Glomerular visceral epithelial cell (primary cell): ENCODE results near the gene GPR157.
"Not testable (repeated sequence)": the region's sequence is repeated elsewhere in the genome, so short reads cannot be mapped to it uniquely, and the experiment has no call there.

ENCODE experiments used
- DNase-seq: peaks from one replicate; pipeline ENCODE4 v3.0.0-alpha.2; 2016; ENCODE audit errors: extremely low spot score

Gene GPR157

DNA sequence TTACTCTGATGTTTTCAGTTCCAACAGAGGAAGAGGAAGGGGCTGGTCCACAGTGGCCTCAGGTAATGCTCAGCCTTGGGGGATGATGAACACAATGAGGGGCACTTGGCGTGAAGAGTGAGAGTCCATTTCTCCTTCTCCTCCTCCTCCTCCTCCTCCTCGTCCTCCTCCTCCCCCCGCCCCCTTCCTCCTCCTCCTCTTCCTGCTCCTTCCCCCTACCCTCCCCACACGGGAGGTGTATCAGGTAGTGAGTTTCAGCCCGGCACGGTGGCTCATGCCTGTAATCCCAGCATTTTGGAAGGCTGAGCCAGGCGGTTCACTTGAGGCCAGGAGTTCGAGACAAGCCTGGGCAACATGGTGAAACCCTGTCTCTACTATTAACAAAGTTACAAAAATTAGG lies 17.3 kb upstream of the GPR157 start:
- DNase-seq: no peak

DNA sequence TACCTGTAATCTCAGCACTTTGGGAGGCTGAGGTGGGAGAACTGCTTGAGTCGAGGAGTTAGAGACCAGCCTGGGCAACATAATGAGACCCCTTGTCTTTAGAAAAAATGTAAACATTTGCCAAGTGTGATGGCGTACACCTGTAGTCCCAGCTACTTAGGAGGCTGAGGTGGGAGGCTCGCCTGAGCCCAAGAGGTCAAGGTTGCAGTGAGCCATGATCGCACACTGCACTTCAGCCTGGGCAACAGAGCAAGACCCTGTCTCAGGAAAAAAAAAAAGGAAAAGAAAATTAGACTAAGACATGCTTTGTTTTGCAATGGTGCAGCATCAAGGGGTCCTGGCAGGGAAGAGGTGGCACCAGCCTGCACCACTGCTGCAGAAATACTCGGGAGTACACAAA lies 16.8 kb upstream of the GPR157 start:
- no peak for DNase-seq

DNA sequence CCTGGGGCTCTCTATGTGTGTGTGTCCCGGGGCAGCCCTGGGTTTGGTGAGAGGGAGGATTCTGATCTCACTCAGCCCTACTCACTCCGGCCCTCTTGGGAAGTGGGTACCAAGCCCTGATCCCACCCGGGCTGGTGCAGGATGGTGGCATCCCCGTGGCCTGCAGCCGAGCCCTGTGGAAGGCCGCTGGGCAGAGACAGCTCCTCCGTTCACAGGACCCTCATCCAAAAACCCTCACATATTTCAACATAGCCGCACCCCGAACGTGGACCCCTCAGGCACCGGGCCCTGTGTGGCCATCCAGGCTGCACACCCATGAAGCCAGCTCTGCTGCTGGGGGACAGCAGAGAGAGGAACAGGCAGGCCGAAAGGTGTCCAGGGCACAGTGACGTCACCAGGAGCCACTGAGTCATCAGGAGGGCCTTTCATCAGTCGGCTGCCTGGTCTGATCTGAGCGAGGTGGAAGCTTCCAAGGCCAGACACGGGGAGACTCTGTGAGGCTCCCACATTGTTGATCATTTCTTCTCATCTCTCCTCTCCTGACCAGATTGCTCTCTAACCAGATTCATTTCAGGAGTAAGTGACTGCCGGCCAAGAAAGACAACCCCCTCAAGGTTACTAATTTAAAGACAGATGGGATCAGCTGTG lies 16.2 kb upstream of the GPR157 start:
- peak; percentile 53 for DNase-seq

DNA sequence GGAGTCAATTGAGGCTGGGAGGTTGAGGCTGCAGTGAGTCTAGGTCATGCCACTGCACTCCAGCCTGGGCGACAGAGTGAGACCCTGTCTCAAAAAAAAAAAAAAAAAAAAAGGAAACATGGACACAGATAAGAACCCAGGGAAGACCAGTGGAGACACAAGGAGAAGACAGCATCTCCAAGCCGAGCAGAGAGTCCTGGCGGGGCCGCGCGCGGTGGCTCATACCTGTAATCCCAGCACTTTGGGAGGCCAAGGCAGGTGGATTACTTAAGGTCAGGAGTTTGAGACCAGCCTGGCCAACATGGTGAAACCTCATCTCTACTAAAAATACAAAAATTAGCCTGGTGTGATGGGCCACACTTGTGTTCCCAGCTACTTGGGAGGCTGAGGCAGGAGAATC lies 15.6 kb upstream of the GPR157 start:
- DNase-seq: not testable (repeated sequence)

DNA sequence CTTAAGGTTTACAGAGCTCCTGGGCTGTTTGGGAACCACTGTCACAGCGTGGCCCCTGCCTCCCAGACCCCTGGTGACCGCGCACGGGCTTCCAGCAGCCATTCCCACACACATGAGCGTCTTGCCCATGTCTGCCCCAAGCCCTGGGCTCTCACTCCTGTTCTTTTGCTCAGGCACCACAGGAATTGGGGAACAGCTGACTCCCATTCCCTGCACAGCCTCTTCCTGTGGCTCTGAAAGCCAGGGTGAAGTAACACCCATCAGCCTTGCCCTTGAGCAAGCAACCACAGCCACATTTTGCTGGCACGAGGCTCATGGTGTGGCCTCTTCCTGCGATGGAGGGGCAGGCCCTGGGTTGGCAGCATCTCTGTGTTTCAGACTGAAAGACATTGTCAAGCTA lies 14.3 kb upstream of the GPR157 start:
- DNase-seq: peak; percentile 47

DNA sequence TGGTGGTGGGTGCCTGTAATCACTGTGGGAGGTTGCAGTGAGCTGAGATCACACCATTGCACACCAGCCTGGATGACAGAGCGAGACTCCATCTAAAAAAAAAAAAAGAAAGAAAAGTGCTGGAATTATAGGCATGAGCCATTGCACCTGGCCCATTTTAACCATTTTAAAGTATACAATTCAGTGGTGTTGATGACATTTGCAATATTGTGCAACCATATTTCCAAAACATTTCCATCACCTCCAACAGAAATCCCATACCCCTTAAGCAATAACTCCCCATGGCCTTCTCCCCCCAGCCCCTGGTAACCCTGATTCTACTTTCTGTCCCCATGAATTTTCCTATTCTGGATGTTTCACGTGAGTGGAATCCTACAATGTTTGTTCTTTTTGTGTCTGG lies 11.0 kb upstream of the GPR157 start:
- no peak for DNase-seq

DNA sequence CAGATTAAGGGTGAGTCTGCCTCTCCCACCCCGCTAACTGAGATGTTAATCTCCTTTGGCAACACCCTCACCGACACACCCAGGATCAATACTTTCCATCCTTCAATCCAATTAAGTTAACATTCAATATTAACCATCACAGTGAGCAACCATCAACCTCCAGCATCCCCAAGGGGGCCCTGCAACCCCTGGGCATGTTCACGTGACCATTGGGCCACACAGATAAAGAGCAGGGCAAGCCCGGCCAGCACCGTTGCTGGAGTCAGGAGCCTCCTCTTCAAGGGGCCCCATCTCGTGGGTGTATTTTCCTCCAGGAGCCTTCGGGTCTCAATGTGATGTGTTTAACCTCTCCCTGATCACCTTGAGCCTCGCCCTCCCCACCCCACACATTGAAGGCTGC lies 8.0 kb upstream of the GPR157 start:
- no peak for DNase-seq

DNA sequence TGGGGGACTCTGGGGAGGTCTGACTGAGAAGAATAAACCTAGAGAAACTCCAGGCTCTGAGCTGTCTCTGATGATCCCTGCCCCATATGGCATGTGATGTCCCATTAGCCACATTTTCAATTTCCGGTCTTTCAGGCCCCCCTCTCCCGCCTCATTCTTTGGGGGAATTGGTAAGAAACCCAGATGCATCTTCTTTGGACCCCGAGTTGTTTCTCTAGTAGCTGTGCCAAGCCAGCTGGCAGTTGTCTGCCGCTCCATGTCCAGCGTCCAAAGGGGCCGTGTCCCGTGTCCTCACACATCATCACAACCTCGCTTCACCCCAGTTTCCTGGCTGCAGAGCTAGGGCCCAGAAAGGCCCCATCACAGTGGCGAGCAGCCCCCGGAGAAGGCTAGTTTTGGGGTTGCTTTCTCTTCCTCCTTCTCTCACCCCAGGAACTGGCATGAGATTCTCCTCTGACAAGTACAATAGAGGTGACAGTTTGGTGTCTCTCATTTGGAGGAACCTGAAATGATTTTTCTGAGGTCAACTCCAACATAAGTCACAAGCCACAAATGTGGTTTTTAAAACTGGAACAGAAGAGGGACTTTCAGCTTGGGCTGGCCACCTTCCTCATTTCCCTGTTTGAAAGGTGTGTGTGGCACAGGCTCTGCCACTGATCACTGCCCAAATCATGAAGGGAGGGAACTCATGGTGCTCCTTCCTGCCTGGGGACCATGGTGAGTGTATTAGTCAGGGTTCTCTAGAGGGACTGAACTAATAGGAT lies 6.4 kb upstream of the GPR157 start:
- no peak for DNase-seq

DNA sequence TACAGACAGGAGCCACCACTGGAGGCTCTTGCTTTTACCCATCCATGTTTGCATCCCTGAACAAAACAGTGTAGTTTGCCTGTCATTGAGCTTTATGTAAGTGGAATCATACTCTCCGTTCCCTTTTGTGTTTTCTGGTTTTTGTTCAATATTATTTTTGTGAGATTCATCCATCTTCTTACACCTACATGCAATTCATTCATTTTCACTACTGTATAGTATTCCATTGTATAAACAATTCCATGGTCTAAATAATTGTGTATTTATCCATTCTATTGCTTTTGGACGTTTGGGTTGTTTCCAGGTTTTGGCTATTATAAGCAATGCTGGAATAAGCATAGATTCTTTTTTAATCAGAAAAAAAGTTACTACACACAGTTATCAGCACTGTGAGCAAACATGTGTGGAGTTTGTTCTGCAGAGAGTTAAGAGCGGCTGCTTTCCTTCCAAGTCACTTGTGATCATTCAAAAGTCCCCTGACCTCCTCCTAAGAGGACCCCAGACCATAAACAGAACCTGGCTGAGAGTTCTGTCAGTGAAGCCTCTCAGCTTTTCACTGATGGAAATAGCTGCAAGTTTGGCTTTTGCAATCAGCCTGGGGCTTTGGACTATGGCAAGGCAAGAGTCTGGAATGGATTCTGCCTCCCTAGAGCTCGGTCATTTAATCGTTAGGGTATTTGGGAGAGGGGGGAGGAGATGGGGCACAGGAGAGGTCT lies 5.1 kb upstream of the GPR157 start:
- DNase-seq: no peak

DNA sequence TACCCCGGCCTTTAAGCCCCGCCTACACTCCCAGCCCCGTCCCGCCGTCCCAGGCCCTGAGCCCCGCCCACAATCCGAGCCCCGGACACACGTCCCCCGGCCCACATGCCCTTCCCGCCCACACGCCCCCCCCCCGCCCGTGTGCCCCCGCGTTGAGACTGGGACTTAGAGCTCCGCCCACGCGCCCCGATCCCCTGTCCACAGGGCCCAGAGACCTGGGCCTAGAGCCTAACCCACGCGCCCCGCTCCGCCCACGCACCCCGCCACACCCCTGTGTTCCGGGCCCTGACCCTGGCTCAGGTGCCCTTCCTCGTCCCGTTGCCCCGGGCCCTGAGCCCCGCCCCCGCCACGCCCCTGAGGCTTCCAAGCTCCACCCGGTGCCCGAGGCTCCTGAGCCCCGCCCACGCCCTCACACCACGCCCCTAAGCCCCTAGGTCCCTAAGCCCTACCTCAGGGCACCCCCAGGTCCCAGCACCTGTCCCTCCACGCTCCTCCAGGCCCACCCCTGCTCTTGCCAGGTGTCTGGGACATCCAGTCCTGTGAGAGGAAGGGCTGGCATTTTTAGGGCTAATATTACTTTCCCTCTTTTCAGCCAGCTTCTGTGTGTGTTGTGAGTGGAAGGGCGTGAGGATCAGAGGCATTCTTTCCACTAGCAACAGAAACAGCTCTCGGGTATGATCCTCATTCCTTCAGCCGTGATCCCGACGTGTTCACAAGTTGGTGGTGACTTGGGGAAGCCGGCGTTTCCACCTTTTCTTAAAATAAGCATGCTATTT lies 552 bp upstream of the GPR157 start:
- peak; percentile 80 for DNase-seq

DNA sequence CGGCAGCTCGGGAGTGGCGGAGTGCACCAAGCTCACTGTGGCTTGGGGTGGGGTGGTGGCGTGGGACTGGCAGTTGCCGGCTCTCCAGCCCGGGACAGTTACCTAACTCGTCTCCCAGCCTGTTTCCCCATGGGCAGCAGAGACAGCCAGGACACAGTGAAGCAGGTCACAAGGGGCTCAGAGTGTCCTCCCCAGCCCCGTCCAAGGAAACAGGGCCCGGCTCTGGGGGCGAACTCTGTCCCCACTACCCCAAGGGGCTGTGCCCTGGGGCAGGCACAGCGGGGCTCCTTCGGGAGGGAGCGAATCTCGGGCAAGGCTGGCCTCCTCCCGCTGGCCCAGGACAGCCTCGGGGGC lies 759 bp downstream of the GPR157 start:
- no peak for DNase-seq

DNA sequence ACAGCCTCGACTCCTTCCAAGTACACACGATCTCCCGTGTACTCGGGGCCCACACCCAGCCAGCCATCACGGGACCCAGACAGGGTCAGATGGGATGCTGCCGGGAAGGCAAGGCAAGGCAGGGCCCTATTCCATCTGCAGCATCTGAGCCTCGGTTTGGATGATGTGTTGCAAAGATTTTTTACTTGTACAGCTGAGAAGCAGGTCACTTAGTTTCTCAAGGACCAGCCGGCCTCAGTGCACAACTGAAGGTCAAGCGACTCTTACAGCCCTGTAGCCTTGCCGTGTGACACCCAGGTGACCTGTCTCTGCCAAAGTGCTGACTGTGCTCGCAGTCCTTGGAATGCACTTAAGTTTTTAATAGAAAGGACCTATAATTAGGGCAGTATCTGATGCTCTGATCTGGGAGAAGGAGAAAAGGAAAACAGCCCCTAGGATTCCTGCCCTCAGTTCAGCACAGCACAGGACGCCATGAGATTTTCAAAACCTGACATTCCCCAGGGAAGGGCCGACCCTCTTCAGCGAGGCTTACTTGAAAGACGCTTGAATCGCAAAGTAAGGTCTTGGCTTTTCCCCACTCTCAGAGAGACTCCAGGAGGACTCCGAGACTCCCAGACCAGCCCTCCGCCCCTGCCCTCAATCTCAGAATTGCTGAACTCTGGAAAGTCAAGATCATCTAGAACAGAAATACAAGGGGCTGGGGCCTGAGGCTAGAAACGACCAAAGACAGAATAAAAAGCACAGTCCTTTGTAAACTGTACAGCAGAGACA lies 1.3 kb downstream of the GPR157 start:
- DNase-seq: no peak

DNA sequence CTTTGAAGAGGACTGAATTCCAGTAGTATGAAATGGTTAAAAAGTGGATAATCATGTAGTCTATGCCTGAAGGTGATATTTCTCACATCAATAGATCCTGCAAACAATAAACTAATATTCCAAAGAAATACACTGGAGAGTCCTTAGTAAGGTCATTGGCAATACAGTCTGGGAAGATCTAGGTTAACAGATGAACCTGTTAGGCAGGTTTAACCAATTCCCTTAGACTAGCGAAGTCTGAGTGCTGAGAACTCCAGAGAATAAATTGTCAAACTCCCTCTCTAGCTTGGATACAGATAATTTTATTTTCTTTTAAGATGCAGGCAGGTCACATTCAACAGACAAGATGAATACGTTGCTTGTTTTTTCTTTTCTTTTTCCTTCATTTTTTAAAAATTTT lies 2.4 kb downstream of the GPR157 start:
- DNase-seq: no peak

DNA sequence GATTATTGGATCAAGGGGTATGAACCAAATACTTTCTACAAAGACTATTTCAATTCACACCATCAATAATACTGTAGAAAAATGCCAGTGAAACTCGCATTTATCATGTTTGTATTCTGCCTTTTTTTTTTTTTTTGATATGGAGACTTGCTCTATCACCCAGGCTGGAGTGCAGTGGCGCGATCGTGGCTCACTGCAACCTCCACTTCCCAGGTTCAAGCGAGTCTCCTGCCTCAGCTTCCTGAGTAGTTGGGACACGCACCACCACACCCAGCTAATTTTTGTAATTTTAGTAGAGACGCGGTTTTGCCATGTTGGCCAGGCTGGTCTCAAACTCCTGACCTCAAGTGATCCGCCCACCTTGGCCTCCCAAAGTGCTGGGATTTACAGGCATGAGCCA lies 3.1 kb downstream of the GPR157 start:
- DNase-seq: not testable (repeated sequence)

DNA sequence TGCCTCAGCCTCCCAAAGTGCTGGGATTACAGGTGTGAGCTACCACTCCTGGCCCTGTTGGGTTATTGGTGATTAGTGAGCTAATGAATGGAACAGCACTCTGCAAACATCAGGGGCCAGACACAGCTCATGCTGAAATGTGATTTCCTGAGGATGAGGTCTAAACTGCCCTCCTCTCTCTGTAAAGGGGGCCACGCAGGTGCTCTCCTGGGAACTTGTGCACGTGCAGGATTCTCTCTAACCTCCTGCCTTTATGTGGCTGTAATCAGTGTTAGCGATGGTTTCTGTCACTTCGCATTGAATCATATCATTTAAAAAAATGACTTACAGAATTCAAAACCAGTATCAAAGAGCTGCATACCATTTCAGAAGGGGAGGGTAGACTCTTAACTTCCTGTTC lies 3.6 kb downstream of the GPR157 start:
- DNase-seq: no peak

DNA sequence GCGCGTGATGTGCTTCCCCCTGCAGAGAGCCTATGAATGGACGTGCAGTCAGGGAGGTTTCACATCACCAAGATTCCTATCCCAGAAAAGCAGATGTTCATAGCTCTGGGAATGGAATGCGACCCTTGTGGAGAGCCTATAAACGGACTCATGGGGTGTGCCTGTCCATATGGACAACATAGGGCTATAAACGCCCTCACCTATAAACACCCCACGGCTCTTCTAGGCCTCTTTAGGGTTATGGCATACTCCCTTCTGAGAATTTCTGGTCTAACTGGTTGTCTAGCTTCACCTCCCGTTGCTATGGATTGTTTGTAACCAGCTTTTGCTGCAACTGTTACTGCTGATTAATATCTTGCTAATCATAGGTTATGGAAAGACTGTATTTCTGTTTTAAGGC lies 4.5 kb downstream of the GPR157 start:
- DNase-seq: not testable (repeated sequence)

DNA sequence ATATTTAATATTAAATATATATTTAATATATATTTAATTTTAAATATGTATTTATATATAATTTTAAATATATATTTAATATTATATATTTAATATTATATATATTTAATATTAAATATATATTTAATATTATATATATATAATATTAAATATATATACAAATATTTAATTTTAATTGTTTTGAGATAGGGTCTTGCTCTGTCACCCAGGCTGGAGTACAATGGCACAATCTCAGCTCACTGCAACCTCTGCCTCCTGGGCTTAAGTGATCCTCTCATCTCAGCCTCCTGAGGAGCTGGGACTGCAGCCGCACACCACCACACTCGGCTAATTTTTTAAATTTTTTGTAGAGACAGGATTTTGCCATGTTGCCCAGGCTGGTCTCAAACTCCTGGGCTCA lies 5.2 kb downstream of the GPR157 start:
- DNase-seq: not testable (repeated sequence)

DNA sequence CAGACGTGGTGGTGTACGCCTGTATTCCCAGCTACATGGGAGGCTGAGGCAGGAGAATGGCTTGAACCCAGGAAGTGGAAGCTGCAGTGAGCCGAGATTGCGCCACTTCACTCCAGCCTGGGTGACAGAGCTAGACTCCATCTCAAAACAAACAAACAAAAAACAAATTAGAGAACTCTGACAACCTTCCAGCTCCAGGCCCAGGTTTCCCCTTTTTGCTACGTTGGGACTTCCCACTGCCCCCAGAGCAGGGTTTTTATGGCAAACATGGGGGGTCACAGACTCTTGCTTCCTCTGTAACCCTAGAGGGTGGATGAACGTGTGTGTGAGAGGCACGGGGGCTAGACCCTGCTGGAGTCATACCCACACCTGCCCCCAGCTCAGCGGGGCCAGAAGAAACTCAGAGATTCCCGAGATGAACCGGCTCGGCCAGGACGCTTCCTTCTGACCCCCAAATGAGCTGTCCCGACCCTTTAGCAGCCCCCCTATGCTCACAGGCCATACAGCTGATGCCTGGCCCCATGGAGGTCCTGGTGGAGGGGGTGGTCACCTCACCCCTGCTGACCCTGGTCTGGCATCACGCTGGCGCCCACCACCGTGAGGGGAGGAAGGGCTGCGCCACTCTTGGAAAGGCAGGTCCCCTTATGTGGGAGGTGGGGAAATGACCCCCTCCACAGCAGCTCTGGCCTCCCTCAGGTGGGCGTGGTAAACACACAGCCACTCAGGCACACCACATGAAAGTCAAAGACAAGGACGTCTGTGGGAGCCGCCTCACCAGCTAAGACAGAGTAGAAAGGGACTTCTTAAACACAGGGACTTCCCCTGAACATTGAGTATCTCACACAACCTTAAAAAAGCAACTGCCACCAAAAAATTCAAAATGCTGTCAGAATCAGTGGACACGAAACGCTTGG lies 7.1 kb downstream of the GPR157 start:
- DNase-seq: no peak

DNA sequence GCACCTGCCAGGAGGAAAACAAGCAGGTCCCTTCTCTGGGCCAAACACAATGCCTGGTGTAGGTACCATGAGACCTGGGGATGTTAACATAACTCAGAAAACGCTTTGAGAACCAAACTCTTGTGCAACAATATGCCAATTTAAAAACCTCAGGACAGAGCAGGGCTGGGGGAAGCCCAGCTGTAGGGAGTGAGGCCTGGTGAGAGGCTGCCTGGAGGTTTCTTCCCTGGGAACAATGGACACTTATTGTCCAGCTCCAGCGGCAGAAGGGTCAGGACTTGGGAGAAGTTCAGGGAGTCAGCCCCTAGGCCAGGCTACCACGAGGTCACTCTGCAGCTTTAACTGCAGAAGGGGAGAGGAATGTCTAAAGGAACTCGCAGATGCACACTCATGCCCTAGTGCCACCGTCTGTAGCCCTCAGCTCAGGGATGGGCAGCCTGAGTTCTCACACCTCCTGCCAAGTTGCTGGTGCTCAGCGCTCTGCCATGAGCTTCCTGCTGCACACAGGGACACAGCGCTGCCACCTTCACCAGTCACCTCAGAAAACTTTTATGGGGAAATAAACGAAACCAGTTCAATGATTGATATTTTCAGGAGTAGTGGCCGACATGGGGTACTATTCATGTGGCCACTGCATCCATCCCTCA lies 8.5 kb downstream of the GPR157 start:
- DNase-seq: no peak

DNA sequence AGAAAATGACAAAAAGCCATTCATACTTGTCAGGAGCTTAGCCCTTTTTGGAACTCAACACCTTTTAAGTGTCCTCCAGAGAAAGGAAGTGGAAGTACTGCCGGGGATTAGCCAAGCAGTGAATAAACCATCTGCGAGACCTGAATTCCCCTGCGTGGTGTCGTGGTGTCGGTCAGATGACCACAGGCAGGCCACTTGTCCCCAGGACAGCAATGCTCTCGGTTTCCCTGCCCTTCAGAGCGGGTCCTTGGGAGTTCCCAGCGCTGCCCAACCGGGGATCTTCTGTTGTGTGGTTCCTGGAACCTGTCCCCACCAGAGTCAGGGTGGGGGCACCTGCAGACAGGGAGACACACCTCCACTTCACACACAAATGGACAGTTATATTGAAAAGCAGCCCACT lies 9.2 kb downstream of the GPR157 start:
- DNase-seq: no peak
